Kidney (tissue), 14 donors: ENCODE results near the gene SMARCC2. TPM values are rescaled to one million over a fixed set of nuclear protein-coding genes. Genes with fewer than 3 reads are reported as not detected.
A peak's percentile ranks its signal among the peaks of the same experiment; 100 is the strongest.

Experiments used
- DNase-seq, 5 donors: peaks; one replicate each; pipeline ENCODE4 v3.0.0-alpha.2; 2013 to 2020
- FAIRE-seq: peaks from 2 replicates; lab custom pipeline; 2012; peaks lifted over from hg19 to GRCh38; lab: Jason Lieb, UNC
- H3K27ac ChIP-seq, 2 donors: one replicate each; pipeline ENCODE4 v1.7.0; 2013; ENCODE audit warnings: low read depth in 2 of 2, low read length in 2 of 2, inconsistent platforms in 1 of 2
- H3K27me3 ChIP-seq: one replicate; pipeline ENCODE4 v1.7.1; 2013; ENCODE audit warnings: low read length, inconsistent platforms; ENCODE audit not compliant: control insufficient read depth, insufficient read depth
- H3K36me3 ChIP-seq, 3 donors: one replicate each; pipeline versions ENCODE4 v1.7.0 to v1.7.1; 2013; ENCODE audit warnings: low read length in 3 of 3, control low read depth in 1 of 3, inconsistent platforms in 1 of 3; ENCODE audit not compliant: insufficient read depth in 3 of 3, control insufficient read depth in 2 of 3
- H3K4me1 ChIP-seq, 3 donors: one replicate each; pipeline versions ENCODE4 v1.7.0 to v1.7.1; 2013; ENCODE audit warnings: low read length in 3 of 3, inconsistent platforms in 1 of 3, low read depth in 1 of 3; ENCODE audit not compliant: control insufficient read depth in 2 of 3, insufficient read depth in 2 of 3
- H3K4me3 ChIP-seq, 3 donors: one replicate each; pipeline versions ENCODE4 v1.7.0 to v1.8.1; 2013; ENCODE audit warnings: low read length in 3 of 3, control low read depth in 1 of 3, inconsistent platforms in 1 of 3
- H3K9ac ChIP-seq, 3 donors: one replicate each; pipeline versions ENCODE4 v1.7.0 to v1.7.1; 2013; ENCODE audit warnings: low read length in 3 of 3, control low read depth in 1 of 3, inconsistent platforms in 1 of 3
- H3K9me3 ChIP-seq, 3 donors: one replicate each; pipeline versions ENCODE4 v1.7.0 to v1.7.1; 2013; ENCODE audit warnings: low read length in 3 of 3, control low read depth in 1 of 3, inconsistent platforms in 1 of 3; ENCODE audit not compliant: control insufficient read depth in 2 of 3, insufficient read depth in 1 of 3
- intact Hi-C: fragments of 100-400 bp; cut with DNase I; formaldehyde crosslinking; loops from one replicate; pipeline ENCODE4 v1.11.1; 2022
- polyA plus RNA-seq: library from polyadenylated mRNA; stranded (reverse); fragments of 350-450 nt; fragmentation: Illumina TruSeq; extraction: RNeasy Lipid Tissue Mini Kit (QIAGEN cat#74804); gene quantifications from one replicate; pipeline ENCODE4 v1.2.3, GENCODE V29; 2014; ENCODE audit warnings: low read depth, low replicate concordance; ENCODE audit not compliant: insufficient read depth
- total RNA-seq: library from RNA; stranded (reverse); fragmentation: NEBNext Ultra II Directional; extraction: Animal tissue kit (Norgen Biotek cat#: 25700); gene quantifications from one replicate; pipeline ENCODE4 v1.2.1, GENCODE V29; 2021
- TF ChIP-seq, protein P1 (sequence below): IDR thresholded peaks from 3 replicates; pipeline ENCODE4 v1.5.1; 2012; ENCODE audit warnings: mild to moderate bottlenecking, moderate library complexity, borderline replicate concordance; ENCODE audit not compliant: insufficient read depth; ENCODE audit errors: extremely low read depth
- donor health status: control.
- donor health status: control.
- donor health status: control.
- donor health status: control.
- donor health status: control.
- donor health status: DM: yes; HTN: yes; CAD: no.
- donor health status: Normal renal cell carcinoma (clear cell type).

The SMARCC2 gene
- total and polyA plus RNA-seq, 2 donors from 2014 or later, result 18.8 to 112 TPM

DNA sequence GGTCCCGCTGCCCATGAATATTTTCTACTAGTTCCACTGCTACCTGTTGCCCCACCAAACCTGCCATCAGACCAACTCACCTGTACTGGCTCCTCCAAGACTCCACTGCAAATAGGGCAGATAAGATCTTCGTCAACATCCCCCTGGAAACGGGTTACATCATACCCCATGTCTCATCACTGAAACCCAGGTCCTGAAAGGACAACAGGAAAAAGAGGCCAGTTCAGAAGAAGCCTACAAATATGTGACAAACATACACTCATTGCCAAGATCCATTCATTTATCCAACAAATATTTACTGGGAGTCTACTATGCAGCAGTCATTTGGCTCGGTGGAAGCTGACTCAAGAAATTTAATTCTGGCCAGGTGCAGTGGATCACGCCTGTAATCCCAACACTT lies 24.6 kb upstream of the SMARCC2 start:
- Histone ChIP-seq H3K27me3 (no peaks in the 10 kb centered on the region), H3K27ac (no peak overlapping the region), H3K4me3 (no peak overlapping the region), H3K9me3 (no peaks in the 10 kb centered on the region), H3K36me3 (peaks cover 10 to 41% (median 35%) of the 10 kb centered on the region in 3 donors), H3K9ac (no peak overlapping the region), H3K4me1 (no peaks in the 10 kb centered on the region)
- TF ChIP-seq, protein P1, sequence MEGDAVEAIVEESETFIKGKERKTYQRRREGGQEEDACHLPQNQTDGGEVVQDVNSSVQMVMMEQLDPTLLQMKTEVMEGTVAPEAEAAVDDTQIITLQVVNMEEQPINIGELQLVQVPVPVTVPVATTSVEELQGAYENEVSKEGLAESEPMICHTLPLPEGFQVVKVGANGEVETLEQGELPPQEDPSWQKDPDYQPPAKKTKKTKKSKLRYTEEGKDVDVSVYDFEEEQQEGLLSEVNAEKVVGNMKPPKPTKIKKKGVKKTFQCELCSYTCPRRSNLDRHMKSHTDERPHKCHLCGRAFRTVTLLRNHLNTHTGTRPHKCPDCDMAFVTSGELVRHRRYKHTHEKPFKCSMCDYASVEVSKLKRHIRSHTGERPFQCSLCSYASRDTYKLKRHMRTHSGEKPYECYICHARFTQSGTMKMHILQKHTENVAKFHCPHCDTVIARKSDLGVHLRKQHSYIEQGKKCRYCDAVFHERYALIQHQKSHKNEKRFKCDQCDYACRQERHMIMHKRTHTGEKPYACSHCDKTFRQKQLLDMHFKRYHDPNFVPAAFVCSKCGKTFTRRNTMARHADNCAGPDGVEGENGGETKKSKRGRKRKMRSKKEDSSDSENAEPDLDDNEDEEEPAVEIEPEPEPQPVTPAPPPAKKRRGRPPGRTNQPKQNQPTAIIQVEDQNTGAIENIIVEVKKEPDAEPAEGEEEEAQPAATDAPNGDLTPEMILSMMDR, result no peak
- intact Hi-C loops, result no loop called here
- no peak for FAIRE-seq
- no peak for DNase-seq

DNA sequence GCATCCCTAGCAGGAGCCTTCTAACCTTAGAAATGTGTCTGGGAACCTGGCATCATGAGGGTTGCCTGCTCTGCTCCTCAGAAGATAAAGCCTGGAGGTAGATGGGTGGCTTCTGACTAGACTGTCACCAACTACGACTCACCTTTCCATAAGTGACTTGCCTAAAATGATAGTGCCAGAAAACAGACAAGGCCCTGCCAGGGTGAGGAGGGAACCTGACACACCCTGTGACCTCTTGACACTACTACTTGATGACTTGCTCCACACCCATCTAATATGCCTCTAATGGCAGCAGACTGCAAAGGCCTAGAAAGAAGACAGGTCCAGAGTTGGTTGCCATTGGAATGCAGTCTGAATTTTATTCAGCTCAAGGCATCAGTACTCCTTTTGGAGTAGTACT lies 23.1 kb upstream of the SMARCC2 start:
- Histone ChIP-seq H3K36me3 (peaks cover 17 to 50% (median 44%) of the 10 kb centered on the region in 3 donors), H3K9ac (no peak overlapping the region), H3K9me3 (no peaks in the 10 kb centered on the region), H3K4me3 (no peak overlapping the region), H3K27ac (no peak overlapping the region), H3K4me1 (no peaks in the 10 kb centered on the region), H3K27me3 (no peaks in the 10 kb centered on the region)
- no peak for DNase-seq
- intact Hi-C loops, result no loop called here
- no peak for FAIRE-seq
- TF ChIP-seq, protein P1, result no peak

DNA sequence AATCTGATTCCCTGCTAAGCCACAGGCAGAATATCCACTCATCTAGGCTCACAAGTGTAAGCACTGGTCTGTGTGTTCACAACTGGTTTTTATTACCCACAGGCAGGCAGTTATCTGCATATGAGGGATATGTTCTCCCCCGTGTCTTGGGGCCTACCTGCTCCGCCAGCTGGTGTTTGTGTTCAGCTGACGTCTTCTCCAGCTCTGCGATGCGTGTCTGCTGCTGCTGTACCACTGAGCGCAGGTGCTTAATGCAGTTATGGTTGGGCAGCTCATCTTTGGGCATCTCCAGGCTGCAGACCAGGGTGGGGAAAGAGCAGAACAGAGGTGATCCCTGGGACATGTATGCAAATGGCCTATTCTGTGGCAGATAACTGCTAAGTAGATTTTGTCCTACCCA lies 18.7 kb upstream of the SMARCC2 start:
- Histone ChIP-seq H3K9me3 (no peaks in the 10 kb centered on the region), H3K9ac (no peak overlapping the region), H3K4me3 (no peak overlapping the region), H3K27ac (no peak overlapping the region), H3K27me3 (no peaks in the 10 kb centered on the region), H3K4me1 (no peaks in the 10 kb centered on the region), H3K36me3 (peaks cover 16 to 57% (median 43%) of the 10 kb centered on the region in 3 donors)
- FAIRE-seq (no peak), DNase-seq (peak in 4 of 5 donors; percentile 49 to 71 (median 57))
- TF ChIP-seq, protein P1, result no peak
- intact Hi-C loops, result no loop called here
